Raji (cell line): ENCODE data around the gene GABBR2.

ENCODE experiments used
- POLR2A ChIP-seq: IDR thresholded peaks from 2 replicates; pipeline ENCODE4 v1.6.1; 2011; ENCODE audit warnings: low read depth, low read length, control low read depth; ENCODE audit not compliant: insufficient read depth

Gene GABBR2

DNA sequence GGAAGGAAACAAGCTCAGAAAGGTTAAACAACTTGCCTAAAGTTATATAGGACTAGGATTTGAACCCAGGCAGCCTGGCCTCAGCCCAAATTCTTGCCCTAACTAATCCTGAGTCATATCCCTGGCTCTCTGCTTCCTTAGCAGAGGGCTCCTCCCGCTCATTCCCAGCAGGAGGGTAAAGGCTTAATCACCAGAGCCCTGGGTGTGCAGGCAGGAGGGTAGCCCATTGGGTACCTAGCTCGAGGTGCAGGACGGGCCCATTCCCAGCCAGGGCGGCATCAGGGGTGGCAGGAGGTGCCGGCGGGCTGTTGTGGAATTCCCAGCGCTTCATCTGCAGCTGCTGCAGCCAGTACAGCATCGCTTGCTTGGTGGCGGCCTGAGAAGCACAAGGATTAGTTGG lies 457.2 kb downstream of the GABBR2 start:
- TF ChIP-seq POLR2A: no peak

DNA sequence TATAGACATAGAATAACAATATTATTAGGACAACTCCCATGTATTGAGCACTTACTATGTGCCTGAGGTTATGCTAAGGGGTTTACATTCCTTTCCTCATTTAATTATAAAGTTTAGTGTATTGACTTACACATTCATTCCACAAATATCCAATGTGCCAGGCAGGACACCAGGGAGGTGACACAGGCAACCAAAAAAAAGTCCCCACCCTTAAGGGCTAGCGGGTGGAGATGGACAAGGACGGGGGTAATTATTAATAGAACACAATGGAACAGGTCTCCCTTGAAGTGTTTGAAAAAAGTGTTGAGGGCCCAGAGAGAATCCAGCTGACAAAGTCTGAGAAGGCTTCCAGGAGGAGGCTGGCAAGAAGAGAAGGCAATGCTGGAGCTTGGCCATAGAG lies 459.0 kb downstream of the GABBR2 start:
- no peak for TF ChIP-seq POLR2A

DNA sequence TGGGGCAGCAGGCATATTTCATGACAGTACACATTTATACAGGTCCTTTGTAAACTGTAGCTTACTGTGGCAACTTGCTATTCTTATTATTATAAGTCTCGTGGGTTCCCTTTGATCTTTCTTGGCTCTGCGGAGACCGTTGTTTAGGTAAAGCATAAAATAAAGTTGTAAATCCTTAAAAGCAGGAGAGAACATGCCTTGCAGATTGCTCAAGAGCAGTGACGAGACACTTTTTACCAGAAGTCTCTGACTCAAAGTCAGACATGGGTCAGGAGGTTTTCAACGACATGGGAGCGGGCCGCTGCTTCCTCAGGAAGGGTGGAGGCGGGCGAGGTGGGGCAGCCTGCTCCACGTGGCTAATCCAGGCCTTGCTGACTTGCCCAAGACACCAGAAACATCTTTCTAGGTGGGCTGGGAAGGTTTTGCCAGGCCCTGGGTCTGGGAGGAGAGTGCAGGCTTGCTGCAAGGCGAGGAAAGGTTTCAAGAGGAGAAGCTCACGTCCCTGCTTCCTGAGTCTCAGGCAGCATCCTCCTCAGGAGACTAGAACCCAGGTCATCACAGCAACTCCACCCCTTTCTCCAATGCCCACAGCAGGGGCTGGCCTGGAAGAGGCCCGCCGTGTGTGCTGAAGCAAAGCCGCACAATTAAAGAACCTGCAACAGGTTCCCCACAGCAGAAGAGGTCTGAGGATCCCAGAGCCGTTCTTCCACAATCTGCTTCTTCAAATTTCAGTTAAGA lies 459.8 kb downstream of the GABBR2 start:
- no peak for TF ChIP-seq POLR2A

DNA sequence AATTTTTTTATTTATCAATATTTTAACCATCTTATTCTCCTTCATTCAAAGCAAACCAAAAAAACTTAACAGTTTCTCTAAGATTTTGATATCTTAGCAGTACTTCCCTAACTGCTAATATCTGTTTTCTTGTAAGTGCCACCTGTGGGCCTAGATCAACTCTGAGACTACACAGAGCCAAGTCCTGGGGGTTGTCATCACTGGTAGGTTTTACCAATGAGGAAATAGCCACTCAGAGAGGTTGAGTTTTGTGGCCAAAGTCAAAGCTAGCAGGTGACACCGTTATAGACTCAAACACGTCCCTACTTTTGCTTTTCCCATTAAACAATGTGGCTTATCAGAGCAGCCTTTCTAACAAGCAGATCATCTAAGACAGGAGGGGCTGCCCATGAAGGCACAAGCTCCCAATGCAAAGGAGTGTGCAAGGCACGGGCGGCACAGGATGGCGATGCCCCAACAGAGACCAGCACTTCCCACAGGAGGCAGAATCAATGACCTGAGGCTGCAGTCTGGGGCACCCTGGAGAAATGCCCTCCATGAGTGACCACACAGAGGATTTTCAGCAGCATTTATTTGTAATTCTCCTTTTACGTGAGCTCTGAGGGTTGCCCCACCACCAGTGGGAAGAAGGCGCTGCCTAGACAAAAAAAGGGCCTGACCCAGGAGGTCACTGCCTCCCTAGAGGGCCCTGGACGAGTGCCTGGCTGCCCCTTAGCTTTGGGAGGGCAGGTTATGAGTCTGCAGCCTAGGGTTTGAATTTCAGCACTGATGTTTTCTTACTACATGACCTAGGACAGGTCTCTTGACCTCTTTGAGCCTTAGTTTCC lies 460.7 kb downstream of the GABBR2 start:
- no peak for TF ChIP-seq POLR2A

DNA sequence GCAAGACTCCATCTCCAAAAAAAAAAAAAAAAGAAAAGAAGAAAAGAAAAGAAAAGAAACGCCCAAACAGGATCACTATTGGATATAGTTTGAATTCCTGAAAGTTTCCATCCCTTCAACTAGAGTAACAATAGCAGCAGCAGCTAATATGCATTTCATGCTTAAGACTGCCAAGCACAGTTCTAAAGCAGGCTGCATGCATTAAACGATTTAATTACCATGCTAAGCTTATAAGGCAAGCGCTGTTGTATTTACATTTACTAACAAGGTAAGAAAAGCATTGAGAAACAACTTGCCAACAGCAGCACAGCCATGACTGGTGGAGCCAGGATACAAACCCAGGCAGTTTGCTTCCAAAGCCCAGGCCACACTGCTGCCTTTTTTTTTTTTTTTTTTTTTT lies 466.3 kb downstream of the GABBR2 start:
- TF ChIP-seq POLR2A: no peak

GRCh38 chr9:98241357-98242300 lies 467.1 kb downstream of the GABBR2 start:
- no peak for TF ChIP-seq POLR2A

DNA sequence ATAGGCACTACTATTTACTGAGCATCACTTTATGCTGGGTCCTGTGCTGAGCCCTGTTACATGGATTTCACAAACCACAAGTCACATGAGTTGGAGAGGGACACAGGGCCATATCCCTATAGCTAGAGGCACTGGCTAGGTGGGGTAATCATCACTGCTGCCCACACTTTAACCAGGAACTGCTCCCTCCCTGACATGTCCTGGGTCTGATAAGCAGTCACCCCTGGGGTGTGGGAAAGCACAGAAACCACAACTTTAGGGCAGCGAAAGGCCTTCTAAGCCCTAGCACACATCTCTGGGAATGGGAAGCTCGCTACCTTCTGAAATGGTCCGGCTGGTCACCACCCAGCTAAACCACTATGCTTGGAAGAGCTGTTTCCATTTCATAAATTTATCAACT lies 468.3 kb downstream of the GABBR2 start:
- TF ChIP-seq POLR2A: no peak
